ENCODE results near the gene PITX3.

The PITX3 gene

GRCh38 chr10:102241444-102242117, at the start of gene PITX3:
TSS of gene PITX3 (minus strand) at chr10:102241512. CDS start at chr10:102232080, 9,432 bp downstream.
- Mint-ChIP-seq H3K4me1 (ENCODE audit: low read depth) (peaks cover 30% of the 10 kb centered on the region), H3K27me3 (peaks cover 53% of the 10 kb centered on the region), H3K36me3 (ENCODE audit: low read depth) (peaks cover 12% of the 10 kb centered on the region), H3K9me3 (no peaks in the 10 kb centered on the region), H3K27ac (peak within 1 kb of the TSS; percentile 4), H3K4me3 (peak within 1 kb of the TSS; percentile 76)
- DNase-seq, result peak; percentile 92

DNA sequence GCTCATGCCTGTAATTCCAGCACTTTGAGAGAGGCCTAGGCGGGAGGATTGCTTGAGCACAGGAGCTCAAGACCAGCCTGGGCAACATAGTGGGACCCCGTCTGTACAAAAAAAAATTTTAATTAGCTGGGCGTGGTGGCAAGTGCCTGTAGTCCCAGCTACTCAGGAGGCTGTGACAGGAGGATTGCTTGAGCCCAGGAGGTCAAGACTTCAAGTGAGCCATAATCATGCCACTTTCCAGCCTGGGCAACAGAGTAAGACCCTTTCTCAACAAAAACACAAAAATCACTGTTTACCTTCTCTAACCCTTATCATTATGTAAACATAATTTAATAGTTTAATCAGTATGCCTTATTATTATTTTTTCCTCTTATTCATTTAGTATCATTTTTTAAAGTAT, 48.5 kb upstream of the PITX3 start:
- no peak overlapping the region for H3K4me3 Mint-ChIP-seq
- H3K36me3 Mint-ChIP-seq (ENCODE audit: low read depth), result peaks cover 55% of the 10 kb centered on the region
- H3K27ac Mint-ChIP-seq, result peak overlapping the region; percentile 37
- no peaks in the 10 kb centered on the region for H3K9me3 Mint-ChIP-seq
- H3K27me3 Mint-ChIP-seq, result no peaks in the 10 kb centered on the region
- no peak for DNase-seq
- peaks cover 52% of the 10 kb centered on the region for H3K4me1 Mint-ChIP-seq (ENCODE audit: low read depth)

DNA sequence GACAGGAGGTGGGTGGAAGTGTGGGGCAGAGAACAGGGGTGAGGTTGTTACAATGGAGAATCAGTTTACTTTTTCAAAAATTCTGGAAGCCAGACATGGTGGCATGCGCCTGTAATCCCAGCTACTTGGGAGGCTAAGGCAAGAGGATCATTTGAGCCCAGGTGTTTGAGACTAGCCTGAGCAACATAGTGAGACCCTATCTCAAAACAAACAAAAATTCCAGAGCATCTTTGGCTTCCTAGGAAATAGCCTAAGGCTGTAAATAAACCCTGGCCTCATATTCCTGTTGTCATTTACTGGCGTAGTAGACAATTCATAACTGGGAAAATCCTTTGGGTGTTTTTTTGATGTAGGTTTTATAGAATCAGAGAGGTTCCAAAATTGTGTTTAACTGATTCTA, 48.0 kb upstream of the PITX3 start:
- H3K9me3 Mint-ChIP-seq, result no peaks in the 10 kb centered on the region
- H3K36me3 Mint-ChIP-seq (ENCODE audit: low read depth), result peaks cover 57% of the 10 kb centered on the region
- peak overlapping the region; percentile 3 for H3K27ac Mint-ChIP-seq
- no peak for DNase-seq
- H3K4me3 Mint-ChIP-seq, result no peak overlapping the region
- H3K4me1 Mint-ChIP-seq (ENCODE audit: low read depth), result peaks cover 57% of the 10 kb centered on the region
- H3K27me3 Mint-ChIP-seq, result no peaks in the 10 kb centered on the region

DNA sequence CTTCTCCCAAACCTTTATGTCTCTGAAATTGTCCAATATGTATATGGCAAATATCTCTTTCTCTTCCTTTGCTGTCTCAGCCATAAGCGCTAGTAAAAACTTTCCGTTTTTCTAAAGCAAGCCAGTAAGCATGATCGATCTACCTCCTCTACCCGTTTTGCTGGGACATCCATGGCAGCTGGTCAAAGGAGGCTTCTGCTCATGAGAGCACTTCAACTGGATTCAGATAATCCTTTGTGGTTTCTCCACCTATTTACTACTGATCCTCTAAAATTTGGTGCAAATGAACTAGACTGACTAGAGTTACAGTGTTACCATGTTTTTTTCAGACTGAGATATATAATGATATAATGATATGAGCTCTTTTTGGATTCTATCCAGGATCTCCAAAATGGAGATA, 46.7 kb upstream of the PITX3 start:
- Mint-ChIP-seq H3K9me3 (no peaks in the 10 kb centered on the region), H3K36me3 (ENCODE audit: low read depth) (peaks cover 60% of the 10 kb centered on the region), H3K4me3 (no peak overlapping the region), H3K4me1 (ENCODE audit: low read depth) (peaks cover 70% of the 10 kb centered on the region), H3K27ac (peak overlapping the region; percentile 76), H3K27me3 (no peaks in the 10 kb centered on the region)
- DNase-seq, result no peak

DNA sequence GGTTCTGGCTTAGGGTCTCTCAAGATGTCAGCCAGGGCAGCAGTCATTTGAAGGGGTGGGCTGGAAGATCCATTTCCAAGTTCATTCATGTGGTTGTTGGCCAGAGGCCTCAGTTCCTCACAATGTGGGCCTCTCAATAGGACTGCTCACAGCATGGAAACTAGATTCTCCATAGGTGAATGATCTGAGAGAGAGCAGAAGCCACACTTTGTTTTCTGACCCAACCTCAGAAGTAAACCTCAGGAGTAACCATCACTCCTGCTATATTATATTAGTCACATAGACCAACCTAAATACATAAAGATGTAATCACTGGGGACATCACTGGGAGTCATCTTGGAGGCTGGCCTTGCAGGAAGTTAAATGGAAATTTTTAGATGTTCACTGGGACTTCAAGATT, 46.2 kb upstream of the PITX3 start:
- DNase-seq, result no peak
- no peaks in the 10 kb centered on the region for H3K27me3 Mint-ChIP-seq
- no peaks in the 10 kb centered on the region for H3K9me3 Mint-ChIP-seq
- peak overlapping the region; percentile 76 for H3K27ac Mint-ChIP-seq
- H3K4me3 Mint-ChIP-seq, result no peak overlapping the region
- H3K36me3 Mint-ChIP-seq (ENCODE audit: low read depth), result peaks cover 64% of the 10 kb centered on the region
- peaks cover 75% of the 10 kb centered on the region for H3K4me1 Mint-ChIP-seq (ENCODE audit: low read depth)

DNA sequence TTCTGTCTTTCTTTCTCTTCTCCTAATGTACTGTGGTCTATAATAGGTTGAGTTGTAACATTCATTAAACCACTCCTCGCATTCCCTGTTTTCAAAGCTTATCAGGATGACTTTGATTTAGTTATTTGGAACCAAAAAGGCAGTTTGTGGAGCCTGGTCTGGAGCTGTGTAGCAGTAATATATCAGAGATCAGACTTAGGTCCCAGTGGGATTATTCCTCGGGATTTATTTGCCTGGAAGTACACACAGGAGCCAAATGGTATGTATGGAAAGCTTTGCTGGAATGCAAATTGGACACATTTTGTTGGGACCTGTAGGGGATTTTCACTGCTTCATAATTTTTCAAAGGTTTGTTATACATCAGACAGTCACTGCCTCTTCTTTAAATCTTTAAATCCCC, 44.9 kb upstream of the PITX3 start:
- Mint-ChIP-seq H3K4me3 (no peak overlapping the region), H3K36me3 (ENCODE audit: low read depth) (peaks cover 65% of the 10 kb centered on the region), H3K27ac (no peak overlapping the region), H3K27me3 (no peaks in the 10 kb centered on the region), H3K4me1 (ENCODE audit: low read depth) (peaks cover 74% of the 10 kb centered on the region), H3K9me3 (no peaks in the 10 kb centered on the region)
- no peak for DNase-seq

GRCh38 chr10:102285133-102285532, 43.8 kb upstream of the PITX3 start:
- no peak for DNase-seq
- Mint-ChIP-seq H3K27ac (peak overlapping the region; percentile 89), H3K36me3 (ENCODE audit: low read depth) (peaks cover 69% of the 10 kb centered on the region), H3K4me3 (peak overlapping the region; percentile 22), H3K9me3 (no peaks in the 10 kb centered on the region), H3K27me3 (no peaks in the 10 kb centered on the region), H3K4me1 (ENCODE audit: low read depth) (peaks cover 81% of the 10 kb centered on the region)

DNA sequence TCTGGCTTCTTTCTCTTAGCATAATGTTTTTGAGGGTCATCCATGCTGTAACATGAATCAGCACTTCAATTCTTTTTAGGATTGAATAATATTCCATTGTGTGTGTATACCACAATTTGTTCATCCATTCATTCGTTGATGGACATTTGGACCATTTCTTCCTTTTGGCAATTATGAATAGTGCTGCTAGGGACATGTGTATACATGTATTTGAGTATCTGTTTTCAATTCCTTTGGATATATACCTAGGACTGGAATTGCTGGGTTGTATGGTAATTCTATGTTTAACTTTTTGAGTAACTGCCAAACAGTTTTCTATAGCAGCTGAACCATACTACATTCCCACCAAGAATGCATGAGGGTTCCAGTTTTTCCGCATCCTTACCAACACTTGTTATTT, 43.2 kb upstream of the PITX3 start:
- H3K4me1 Mint-ChIP-seq (ENCODE audit: low read depth), result peaks cover 87% of the 10 kb centered on the region
- no peak for DNase-seq
- H3K27me3 Mint-ChIP-seq, result no peaks in the 10 kb centered on the region
- H3K9me3 Mint-ChIP-seq, result no peaks in the 10 kb centered on the region
- H3K4me3 Mint-ChIP-seq, result peak overlapping the region; percentile 22
- H3K27ac Mint-ChIP-seq, result peak overlapping the region; percentile 89
- H3K36me3 Mint-ChIP-seq (ENCODE audit: low read depth), result peaks cover 74% of the 10 kb centered on the region

DNA sequence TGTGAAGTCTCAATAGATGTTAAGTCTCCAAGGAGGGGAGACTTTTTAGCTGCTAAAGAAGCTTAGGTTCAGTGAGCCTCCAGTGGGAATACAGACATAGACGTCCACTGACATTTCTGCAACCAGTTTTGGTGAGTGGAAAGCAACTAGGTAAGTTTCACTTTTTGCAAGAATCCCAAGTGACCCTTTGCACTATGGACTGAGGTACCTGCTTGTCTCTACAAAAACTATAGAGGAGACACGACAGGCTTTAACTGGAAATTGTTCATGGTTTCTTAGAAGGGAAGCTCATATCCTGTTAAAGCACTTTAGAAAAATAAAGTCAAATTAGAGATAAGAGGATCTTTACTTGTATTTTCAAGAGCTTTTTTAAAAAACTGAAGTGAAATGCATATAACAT, 42.6 kb upstream of the PITX3 start:
- Mint-ChIP-seq H3K4me3 (peak overlapping the region; percentile 22), H3K27ac (peak overlapping the region; percentile 89), H3K27me3 (no peaks in the 10 kb centered on the region), H3K4me1 (ENCODE audit: low read depth) (peaks cover 85% of the 10 kb centered on the region), H3K9me3 (no peaks in the 10 kb centered on the region), H3K36me3 (ENCODE audit: low read depth) (peaks cover 69% of the 10 kb centered on the region)
- DNase-seq, result no peak

DNA sequence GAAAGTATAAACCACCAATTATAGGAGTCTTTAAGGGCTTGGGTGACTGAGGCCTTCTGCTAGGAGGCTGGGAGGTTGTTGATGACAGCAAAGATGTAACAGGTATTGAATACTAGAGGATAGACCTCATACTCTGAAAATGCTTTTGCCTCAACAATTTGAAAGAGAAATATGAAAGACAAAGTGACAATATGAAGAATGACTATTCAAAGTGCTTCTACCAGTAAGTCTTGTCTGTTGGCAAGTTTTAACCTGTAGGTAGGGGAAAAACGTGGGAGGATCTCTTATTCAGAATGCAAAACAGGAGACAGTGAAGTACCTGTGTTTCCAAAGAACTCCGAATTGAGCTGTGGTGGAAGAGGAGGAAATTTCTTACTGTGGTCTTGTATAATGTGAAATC, 42.2 kb upstream of the PITX3 start:
- Mint-ChIP-seq H3K4me1 (ENCODE audit: low read depth) (peaks cover 87% of the 10 kb centered on the region), H3K27me3 (no peaks in the 10 kb centered on the region), H3K36me3 (ENCODE audit: low read depth) (peaks cover 69% of the 10 kb centered on the region), H3K4me3 (peak overlapping the region; percentile 22), H3K27ac (peak overlapping the region; percentile 89), H3K9me3 (no peaks in the 10 kb centered on the region)
- DNase-seq, result no peak

DNA sequence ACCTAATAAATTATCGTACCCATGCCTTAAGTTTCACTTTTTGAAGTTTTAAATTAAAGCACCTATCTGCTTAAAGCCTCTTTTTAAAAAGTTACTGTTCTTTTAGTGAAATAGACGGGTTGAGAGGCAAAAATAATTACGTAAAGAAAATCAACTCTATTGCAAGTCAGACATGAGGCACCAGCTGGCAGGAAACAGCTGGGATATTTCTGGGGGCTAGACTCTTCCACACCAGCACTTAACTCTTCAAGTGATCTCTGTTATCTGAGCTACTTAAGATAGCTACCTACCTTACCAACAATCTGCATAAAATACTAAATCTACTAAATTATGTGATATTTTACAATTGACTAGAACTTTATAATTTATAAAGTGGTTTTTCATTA, 39.8 kb upstream of the PITX3 start:
- peaks cover 64% of the 10 kb centered on the region for H3K36me3 Mint-ChIP-seq (ENCODE audit: low read depth)
- H3K4me1 Mint-ChIP-seq (ENCODE audit: low read depth), result peaks cover 69% of the 10 kb centered on the region
- peak overlapping the region; percentile 73 for H3K27ac Mint-ChIP-seq
- no peaks in the 10 kb centered on the region for H3K27me3 Mint-ChIP-seq
- no peak overlapping the region for H3K4me3 Mint-ChIP-seq
- DNase-seq, result no peak
- no peaks in the 10 kb centered on the region for H3K9me3 Mint-ChIP-seq

- Mint-ChIP-seq H3K4me1 (ENCODE audit: low read depth) (peaks cover 65% of the 10 kb centered on the region), H3K27ac (peak overlapping the region; percentile 73), H3K27me3 (no peaks in the 10 kb centered on the region), H3K9me3 (no peaks in the 10 kb centered on the region), H3K36me3 (ENCODE audit: low read depth) (peaks cover 61% of the 10 kb centered on the region), H3K4me3 (no peak overlapping the region)
- no peak for DNase-seq
These were observed 39.2 kb upstream of the PITX3 start for GRCh38 chr10:102280397-102281101.

DNA sequence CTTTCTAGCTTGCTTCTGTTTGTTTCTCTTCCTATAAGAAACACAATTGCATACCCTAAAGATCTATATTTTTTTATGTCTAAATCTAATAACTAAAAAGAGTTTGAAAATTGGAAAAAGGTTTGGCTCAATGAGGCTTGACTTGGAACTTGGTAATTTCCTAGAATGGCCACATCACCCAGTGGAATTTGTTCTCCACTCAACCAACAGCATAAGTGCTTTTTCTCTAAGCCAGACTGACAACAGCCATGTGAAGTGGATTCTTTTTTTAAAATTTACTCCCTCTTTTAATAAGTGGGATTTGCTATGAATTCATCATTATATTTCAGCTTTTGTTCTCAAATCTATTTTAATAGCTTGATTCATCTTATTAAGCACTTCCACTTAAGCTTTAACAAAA, 37.8 kb upstream of the PITX3 start:
- Mint-ChIP-seq H3K27ac (no peak overlapping the region), H3K4me1 (ENCODE audit: low read depth) (peaks cover 56% of the 10 kb centered on the region), H3K27me3 (no peaks in the 10 kb centered on the region), H3K4me3 (no peak overlapping the region), H3K36me3 (ENCODE audit: low read depth) (peaks cover 48% of the 10 kb centered on the region), H3K9me3 (no peaks in the 10 kb centered on the region)
- no peak for DNase-seq

GRCh38 chr10:102275343-102275742, 34.0 kb upstream of the PITX3 start:
- Mint-ChIP-seq H3K27ac (no peak overlapping the region), H3K36me3 (ENCODE audit: low read depth) (peaks cover 50% of the 10 kb centered on the region), H3K4me3 (no peak overlapping the region), H3K4me1 (ENCODE audit: low read depth) (peaks cover 50% of the 10 kb centered on the region), H3K27me3 (no peaks in the 10 kb centered on the region), H3K9me3 (no peaks in the 10 kb centered on the region)
- DNase-seq, result no peak

GRCh38 chr10:102274062-102274461, 32.8 kb upstream of the PITX3 start:
- no peaks in the 10 kb centered on the region for H3K27me3 Mint-ChIP-seq
- no peak for DNase-seq
- H3K4me3 Mint-ChIP-seq, result no peak overlapping the region
- H3K4me1 Mint-ChIP-seq (ENCODE audit: low read depth), result peaks cover 45% of the 10 kb centered on the region
- peaks cover 49% of the 10 kb centered on the region for H3K36me3 Mint-ChIP-seq (ENCODE audit: low read depth)
- no peak overlapping the region for H3K27ac Mint-ChIP-seq
- no peaks in the 10 kb centered on the region for H3K9me3 Mint-ChIP-seq
